ENCODE measurements around the gene SLC25A30.

DNA sequence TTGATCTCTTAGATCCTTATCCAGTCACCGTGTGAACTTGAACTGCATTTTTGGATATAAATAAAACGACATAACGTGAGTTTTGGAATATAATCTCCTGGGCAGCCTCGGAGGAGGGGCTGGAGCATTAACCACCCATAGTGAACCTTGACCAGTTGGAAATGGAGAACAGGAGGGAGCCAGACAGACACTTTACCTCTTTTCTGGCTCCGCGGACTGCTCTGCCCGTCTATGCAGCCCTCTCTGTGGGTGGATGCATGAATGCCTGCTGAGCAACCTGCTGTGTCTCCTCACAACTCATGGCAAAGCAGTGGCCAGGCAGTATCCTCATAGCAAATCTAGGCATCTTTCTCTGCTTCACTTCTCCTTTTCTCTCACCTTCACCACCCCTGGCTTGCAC lies 36.0 kb upstream of the SLC25A30 start:
- TF ChIP-seq, protein P1, sequence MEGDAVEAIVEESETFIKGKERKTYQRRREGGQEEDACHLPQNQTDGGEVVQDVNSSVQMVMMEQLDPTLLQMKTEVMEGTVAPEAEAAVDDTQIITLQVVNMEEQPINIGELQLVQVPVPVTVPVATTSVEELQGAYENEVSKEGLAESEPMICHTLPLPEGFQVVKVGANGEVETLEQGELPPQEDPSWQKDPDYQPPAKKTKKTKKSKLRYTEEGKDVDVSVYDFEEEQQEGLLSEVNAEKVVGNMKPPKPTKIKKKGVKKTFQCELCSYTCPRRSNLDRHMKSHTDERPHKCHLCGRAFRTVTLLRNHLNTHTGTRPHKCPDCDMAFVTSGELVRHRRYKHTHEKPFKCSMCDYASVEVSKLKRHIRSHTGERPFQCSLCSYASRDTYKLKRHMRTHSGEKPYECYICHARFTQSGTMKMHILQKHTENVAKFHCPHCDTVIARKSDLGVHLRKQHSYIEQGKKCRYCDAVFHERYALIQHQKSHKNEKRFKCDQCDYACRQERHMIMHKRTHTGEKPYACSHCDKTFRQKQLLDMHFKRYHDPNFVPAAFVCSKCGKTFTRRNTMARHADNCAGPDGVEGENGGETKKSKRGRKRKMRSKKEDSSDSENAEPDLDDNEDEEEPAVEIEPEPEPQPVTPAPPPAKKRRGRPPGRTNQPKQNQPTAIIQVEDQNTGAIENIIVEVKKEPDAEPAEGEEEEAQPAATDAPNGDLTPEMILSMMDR (IDR thresholded peaks at IDR 0.05) = no peak
- TF ChIP-seq POLR2A (IDR thresholded peaks at IDR 0.05) = no peak

Data from right lobe of liver (tissue), 4 donors.